Bladder microvascular endothelial cell (primary cell): ENCODE results near the gene SLC16A4. TPM values are rescaled to one million over a fixed set of nuclear protein-coding genes. Genes with fewer than 3 reads are reported as not detected.

Source experiments
- total RNA-seq: library from RNA; depleted of rRNA; stranded (reverse); fragments of >200 nt; gene quantifications from 2 replicates; pipeline ENCODE4 v1.2.3, GENCODE V29; 2014

The SLC16A4 gene
- total RNA-seq, result 0.38 and 0.65 TPM in 2 replicates

DNA sequence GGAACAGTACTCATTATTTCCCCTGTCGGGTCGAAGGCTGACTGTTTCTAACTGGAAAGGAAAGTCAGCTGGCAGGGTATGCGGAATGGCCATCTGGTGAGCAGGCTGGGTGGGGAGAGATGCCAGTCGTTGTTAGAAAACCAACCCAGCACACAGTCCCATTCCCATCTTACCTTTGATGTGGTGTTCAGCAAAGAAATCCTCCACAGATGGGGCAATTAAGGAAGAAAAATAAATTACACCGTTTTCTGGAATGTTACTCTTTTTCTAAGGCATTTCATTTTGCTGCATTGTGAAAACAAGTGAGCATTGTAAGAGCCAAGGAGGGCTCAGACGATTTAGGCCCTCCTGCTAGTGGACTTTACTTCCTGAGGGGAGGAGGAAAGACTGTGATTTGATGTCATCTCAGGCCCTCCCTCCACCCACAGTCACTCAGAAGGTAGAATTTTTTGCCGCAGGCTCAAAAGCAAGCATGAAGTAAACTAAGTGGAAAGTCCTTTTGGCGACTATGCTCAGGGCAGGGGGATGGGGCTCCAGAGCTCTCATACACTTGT is at the start of gene SLC16A4:
Gene SLC16A4 (minus strand): TSS at position 335 of the 554 bp plus-strand sequence. CDS start 1,703 bp downstream, outside the sequence.

DNA sequence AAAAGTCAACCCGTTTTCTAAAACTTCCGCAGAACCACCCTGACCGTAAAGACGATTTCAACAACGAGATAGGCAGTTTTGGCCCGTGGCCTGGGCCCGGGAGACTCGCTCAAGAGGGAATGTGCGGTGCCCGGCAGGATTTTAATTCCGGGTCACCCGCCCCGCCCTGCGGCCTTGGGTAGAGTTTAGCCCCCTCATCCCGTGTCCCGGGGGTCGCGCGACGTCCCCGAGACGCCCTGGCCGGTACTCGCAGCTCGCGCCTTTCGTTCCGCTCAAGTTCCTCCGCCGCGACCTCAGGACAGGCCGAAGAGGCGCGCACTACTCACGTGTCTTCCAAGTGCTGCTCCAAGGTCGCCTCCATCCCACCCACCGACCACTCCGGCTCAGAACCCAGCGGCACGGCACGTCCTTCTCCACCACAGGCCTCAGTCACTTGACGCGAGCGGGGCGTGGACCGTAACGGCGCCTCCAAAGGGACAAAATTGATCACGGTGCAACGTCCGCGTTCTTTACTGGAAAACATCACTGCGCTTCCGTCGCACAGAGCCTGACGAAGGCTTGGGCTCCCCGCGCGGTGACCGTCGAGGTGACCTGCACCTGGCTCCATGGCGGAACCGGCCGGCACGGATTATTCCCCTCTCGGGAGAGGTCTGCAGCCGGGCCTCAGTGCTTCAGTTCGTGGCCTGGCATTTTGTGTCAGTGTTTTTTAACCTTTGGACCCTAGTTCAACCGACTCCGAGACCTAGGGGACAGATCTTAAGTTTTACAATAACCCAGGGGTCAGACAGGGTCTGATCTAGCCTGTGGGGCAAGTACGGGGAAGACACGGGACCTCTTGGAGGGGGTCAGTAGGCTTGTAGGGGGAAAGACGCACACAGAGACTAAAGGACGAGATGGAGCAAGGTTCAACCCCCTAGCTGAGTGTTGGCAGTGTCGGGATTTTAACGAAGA is 16.7 kb upstream of the SLC16A4 start, which contains the start of gene LAMTOR5:
Gene LAMTOR5 (minus strand): TSS at position 435 of the 951 bp plus-strand sequence. CDS start 74 bp downstream, at position 361.

DNA sequence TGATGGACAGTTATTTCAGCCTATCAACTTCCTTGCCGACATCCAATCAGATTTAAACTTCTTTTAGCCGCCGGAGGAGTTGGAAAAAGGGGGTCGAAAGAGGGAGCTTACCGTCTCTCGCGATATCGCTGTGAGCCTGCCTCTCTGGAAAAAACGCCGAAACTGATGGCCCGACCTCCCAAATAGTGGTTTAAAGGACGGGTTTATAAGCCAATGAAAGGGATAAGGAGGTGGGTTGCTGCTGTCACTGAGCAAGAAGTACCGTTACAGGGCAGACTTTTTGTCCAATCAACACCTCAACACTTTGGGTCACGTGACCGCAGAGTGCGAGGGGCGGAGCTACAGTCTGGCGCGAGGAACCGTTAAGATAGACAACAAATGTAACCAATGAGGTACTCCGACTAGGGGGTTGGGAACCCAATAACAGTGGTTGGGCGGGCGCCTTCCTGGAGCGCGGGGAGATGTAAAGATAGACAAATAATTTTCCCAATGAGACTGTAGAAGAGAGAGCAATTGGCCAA is 51.9 kb downstream of the SLC16A4 start, which contains the start of gene RBM15:
Gene RBM15 (plus strand): TSS at position 492 of the 521 bp plus-strand sequence. CDS start 29 bp downstream, at position 521.

Other genes starting within 250 kb of the SLC16A4 start
- under 0.01 and 1.1 TPM in 2 replicates for gene SLC6A17, start 240.5 kb downstream of the SLC16A4 start, total RNA-seq
- 3.9 and 5.4 TPM in 2 replicates for gene KCNC4, start 180.7 kb downstream of the SLC16A4 start, total RNA-seq
- 24.6 and 40.0 TPM in 2 replicates for gene RBM15, start 51.6 kb downstream of the SLC16A4 start, total RNA-seq
- gene LAMTOR5, start 16.7 kb upstream of the SLC16A4 start, total RNA-seq, result 36.8 and 36.9 TPM in 2 replicates
- not detected in 2 replicates for gene PROK1, start 60.1 kb upstream of the SLC16A4 start, total RNA-seq
- gene KCNA10, start 128.1 kb upstream of the SLC16A4 start, total RNA-seq, result not detected in 2 replicates
- not detected in 2 replicates for gene KCNA2, start 215.3 kb upstream of the SLC16A4 start, total RNA-seq